HG02642 (cell line): ENCODE measurements around the gene ROR1.

Experiments used
- ATAC-seq: cut with Tn5 transposase; IDR thresholded peaks from one replicate; pipeline ENCODE4 v1.9.1; 2021; ENCODE audit warnings: mild to moderate bottlenecking; ENCODE audit not compliant: unreplicated experiment, poor library complexity

ROR1 gene

GRCh38 chr1:63874278-63874880 is 100.6 kb downstream of the ROR1 start:
- ATAC-seq = no peak

DNA sequence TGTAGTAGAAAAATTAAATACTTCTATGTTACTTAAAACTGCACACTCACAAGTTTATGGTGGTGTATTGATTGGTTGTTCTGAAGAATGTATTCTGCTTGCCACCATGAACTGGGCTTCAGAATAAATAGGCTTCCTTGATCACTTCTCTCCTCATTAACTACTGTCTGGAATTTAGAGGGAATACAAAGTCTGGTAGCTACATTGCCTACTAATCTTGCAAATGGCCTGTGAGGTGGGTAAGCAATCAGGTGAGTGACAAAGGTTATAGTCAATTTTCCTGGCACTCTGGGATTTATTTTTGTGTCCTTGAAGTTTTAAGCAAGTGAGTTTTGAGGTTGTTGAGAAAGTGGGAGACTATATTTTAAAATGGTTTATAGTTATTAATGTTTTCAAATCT is 101.8 kb downstream of the ROR1 start:
- no peak for ATAC-seq

DNA sequence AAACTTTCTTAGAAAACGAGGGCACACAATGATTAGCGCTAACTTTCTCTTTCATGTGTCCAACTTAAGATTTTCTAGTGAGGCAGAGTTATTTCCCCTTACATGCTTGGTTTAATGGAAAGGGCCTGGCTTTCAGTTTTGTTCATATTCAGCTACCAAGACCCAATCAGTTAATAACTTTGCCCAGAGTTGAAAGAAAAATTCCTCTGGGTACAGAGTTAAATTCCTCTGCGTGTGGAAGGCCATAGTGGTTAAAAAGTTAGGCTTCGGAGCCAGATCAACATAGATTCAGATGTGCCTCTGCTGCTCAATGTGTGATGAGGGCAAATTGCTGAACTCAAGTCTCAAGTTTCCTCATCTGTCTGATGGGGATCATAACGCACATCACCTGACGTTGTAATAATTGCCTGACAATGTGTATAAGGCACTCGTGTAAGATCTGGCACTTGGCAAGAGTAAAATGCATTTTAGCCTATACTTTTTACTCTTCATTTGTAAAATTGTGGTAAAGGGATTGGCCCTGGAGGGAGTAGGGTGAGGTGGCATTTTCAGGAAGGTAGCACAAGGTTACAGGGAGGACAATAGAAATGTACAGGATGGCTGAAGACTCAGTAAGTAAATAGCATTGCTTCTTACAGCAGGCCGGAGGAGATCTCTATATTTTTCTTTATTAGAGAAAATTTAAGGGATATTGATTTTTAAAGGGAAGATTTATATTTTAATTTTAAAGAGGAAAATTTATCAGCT is 103.4 kb downstream of the ROR1 start:
- no peak for ATAC-seq

DNA sequence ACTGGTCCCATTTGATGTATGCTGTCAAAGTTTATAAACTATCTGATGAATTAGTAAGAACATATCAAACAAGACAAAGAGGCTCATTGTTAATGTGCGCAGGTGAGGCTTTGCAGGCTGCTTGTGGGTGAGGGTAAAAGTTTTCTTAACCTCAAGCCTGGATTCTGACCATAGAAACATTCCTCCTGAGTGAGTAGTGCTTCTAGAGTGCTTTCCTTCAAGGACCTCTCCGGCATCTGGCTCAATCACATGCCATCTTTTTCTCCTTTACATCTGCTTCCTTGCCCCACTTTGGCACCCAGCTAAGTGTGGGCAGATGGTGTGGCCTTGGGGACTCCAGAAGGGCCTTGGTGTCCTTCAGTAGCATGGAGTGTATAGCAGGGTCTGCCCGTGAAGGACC is 104.0 kb downstream of the ROR1 start:
- no peak for ATAC-seq

DNA sequence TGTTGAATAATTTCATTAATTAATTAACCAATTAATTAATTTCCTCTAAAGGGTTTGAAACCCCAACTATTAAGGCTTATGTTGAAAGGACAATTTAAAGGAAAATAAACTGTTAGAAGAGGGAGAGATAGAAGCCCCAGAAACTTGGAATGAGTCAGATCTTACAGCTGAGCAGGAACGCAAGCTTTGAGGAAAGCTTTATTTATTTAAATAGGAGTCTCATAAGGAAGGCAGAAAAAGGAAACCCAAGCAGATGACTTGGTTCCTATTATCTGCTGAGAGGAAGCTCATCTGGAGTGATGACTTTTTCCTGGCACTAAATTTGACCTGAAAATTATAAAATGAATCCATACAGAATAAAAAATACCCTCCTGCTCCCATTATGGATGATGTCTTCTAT is 105.1 kb downstream of the ROR1 start:
- no peak for ATAC-seq

DNA sequence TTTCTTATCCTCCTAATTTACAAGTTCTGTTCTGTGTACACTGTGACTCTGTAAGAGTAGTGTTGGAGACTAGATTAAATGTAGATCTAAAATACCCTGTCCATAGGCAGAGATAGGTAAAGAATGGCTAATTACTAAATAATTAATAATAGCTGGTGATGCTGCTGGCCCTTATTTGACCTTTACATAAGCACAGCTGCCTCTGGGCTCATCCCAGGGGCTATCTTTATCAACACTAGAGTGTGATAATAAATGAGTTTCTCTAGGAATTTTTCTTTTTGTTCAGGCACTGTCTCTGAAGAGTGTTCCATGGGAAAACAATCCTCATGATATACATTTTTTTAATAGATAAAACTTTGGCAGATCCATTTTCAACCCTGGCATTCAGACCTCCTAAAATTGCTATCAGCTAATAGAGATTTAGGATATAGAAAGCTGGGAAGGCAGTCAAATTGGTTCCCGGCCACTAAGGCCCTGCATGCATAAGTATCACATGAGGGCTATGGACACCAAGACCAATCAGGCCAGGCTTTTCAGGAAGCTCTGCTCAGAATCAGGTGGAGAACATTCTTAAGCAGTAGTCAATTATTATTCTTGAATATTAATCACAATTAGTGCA is 107.2 kb downstream of the ROR1 start:
- ATAC-seq = no peak

DNA sequence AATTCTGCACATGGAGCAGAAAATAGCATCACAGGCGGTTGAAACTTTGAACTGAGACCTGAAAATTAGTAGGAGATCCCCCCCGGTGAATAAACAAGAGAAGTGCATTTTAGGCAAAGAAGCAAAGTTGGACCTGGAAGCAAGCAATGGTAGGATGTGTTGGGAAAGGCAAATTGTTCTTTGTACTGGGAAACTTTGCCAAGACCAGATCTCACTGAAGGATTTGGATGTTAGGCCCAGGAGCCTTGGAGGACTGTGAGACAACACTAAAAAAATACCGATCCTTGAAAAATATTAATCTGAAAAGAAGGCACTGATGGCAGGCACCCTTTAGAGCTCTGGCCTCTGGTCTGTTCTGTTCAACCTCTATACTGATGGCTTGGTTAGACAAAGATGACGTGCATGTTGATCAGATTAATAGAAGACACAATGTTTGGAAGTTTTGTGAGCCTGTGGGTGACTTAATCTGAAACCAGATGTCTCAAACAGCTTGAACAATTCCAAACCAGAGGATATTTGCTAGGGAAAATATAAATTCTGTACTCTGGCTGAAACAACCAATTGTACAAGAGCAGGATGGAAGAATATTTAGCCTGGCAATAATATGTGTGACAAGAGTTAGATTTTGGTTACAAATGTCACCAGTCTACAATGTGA is 108.4 kb downstream of the ROR1 start:
- no peak for ATAC-seq

GRCh38 chr1:63883494-63884235 is 109.8 kb downstream of the ROR1 start:
- no peak for ATAC-seq

DNA sequence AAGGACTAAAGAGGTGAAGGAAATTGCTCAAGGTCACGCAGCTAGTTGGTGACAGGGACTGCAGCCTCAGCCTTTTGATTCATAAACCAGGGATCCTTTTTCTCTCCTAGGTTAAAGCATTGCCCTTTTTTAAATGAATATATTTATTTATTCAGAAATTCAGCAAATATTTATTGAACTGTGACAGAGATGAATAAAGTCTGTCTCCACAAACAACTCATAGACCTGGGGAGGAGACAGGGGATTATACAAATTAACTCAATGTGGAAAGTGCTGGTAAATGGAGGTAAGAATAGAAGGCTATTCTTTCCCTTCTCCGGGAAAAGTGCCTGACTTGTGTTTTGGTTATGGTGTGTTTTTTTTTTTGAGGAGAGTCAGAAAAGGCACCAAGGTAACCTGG is 110.7 kb downstream of the ROR1 start:
- ATAC-seq = no peak

DNA sequence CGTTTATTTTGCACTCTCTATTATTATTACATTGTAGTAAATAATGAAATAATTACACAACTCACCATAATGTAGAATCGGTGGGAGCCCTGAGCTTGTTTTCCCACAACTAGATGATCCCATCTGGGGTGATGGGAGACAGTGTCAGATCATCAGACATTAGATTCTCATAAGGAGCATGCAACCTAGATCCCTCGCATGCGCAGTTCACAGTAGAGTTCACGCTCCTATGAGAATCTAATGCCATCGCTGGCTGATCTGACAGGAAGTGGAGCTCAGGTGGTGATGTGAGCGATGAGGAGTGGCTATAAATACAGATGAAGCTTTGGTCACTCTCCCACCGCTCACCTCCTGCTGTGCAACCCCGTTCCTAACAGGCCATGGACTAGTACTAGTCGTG is 112.1 kb downstream of the ROR1 start:
- no peak for ATAC-seq

- ATAC-seq = no peak
Measured at GRCh38 chr1:63886340-63886739, 112.5 kb downstream of the ROR1 start.

DNA sequence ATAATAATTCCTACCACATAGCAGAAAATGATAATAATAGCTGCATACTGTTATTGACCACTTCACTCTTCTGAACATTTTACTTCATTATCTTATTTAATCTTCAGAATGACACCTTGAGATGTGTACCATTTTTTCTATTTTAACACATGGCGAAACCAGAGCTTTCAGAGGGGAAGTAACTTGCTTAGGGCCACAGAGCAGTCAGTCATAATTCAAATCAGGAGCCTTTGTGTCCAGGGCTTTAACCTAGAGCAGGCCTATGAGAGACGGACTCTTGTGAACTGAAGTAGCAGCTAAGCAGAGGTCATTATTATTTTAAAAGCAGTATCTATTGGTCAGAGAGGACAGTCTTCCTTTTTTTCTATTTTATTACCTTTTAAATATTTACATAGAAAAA is 114.0 kb downstream of the ROR1 start:
- no peak for ATAC-seq

DNA sequence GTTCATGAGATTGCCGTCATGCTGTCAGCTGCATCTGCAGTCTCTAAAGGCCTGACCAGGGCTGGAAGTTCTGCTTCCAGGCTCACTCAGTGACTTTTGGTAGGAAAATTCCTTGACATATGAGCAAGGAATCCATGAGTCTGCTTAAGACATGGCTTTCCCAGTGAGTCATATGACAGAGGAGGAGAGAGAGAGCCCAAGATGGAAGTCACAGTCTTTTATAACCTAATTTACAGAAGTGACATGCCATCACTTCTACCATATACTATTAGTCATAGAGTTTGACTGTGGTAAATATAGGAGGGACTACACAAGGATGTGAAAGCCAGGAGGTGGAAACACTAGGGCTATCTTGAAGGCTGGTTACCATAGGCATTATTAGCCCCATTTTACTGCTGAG is 115.2 kb downstream of the ROR1 start:
- no peak for ATAC-seq

GRCh38 chr1:63890468-63890867 is 116.7 kb downstream of the ROR1 start:
- ATAC-seq = no peak

- ATAC-seq = no peak
Measured at GRCh38 chr1:63891060-63891690, 117.4 kb downstream of the ROR1 start.

GRCh38 chr1:63892632-63893395 is 119.0 kb downstream of the ROR1 start:
- peak; percentile 100 for ATAC-seq

DNA sequence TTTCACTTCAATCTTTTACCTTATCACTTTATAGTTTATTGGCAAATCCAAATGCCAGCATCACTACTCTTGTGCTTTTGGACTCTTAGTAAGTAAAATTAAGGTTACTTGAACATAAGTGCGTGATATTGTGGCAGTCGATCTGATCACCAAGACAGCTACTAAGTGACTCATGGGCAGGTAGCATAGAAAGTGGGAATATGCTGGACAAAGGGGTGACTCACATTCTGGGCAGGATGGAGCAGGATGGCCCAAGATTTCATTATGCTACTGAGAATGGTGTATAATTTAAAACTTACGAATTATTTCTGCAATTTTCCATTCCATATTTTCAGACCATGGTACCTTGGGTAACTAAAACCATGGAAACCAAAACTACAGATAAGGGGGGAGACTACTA is 120.2 kb downstream of the ROR1 start:
- ATAC-seq = no peak

- ATAC-seq = no peak
Measured at GRCh38 chr1:63894627-63895265, 120.9 kb downstream of the ROR1 start.

DNA sequence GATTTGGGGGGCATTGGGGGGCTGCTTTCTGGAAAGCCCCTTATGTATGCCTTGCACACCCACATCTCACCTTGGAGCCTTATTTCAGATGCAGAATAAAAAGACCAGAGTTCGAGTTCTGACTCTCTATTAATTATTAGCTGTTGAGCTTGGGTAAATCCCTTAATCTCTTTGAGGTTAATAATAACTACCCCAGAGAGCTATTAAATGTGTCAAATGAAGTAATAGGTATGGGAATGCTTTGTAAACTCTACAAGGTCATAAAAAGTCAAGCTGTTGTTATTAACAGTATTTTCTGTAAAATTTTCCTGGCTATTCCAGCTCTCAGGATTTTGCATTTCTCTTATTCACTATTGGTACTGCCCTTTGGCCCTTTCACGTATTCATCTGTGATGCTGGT is 122.9 kb downstream of the ROR1 start:
- no peak for ATAC-seq
